ENCODE results near the gene ADARB1.

ADARB1 gene

GRCh38 chr21:45169001-45169400, 94.6 kb downstream of the ADARB1 start:
- POLR2A ChIA-PET: no interaction called here
- no peak for TF ChIP-seq CTCF (IDR thresholded peaks at IDR 0.05; ENCODE audit: control extremely low read depth, extremely low read depth, low read depth, missing control alignments)
- CTCF ChIA-PET: interaction anchor here (2.2 to 3.0 kb wide), 2 partner anchors 29 to 31 kb away, joined by 6 to 14 read pairs; no protein-coding TSS in a partner anchor
- no peak for DNase-seq (ENCODE audit: extremely low spot score)

GRCh38 chr21:45169682-45170081, 95.3 kb downstream of the ADARB1 start:
- ChIA-PET CTCF (interaction anchor here (2.2 to 3.0 kb wide), 2 partner anchors 30 to 32 kb away, joined by 6 to 14 read pairs; no protein-coding TSS in a partner anchor), POLR2A (no interaction called here)
- no peak for DNase-seq (ENCODE audit: extremely low spot score)
- no peak for TF ChIP-seq CTCF (IDR thresholded peaks at IDR 0.05; ENCODE audit: control extremely low read depth, extremely low read depth, low read depth, missing control alignments)

- ChIA-PET CTCF (no interaction called here), POLR2A (no interaction called here)
- DNase-seq (ENCODE audit: extremely low spot score): no peak
- no peak for TF ChIP-seq CTCF (IDR thresholded peaks at IDR 0.05; ENCODE audit: control extremely low read depth, extremely low read depth, low read depth, missing control alignments)
Observed at GRCh38 chr21:45170987-45171386, 96.6 kb downstream of the ADARB1 start.

GRCh38 chr21:45172420-45172819, 98.0 kb downstream of the ADARB1 start:
- TF ChIP-seq CTCF (IDR thresholded peaks at IDR 0.05; ENCODE audit: control extremely low read depth, extremely low read depth, low read depth, missing control alignments): no peak
- DNase-seq (ENCODE audit: extremely low spot score): no peak
- ChIA-PET CTCF (no interaction called here), POLR2A (no interaction called here)

GRCh38 chr21:45175326-45176095, 101.1 kb downstream of the ADARB1 start:
- POLR2A ChIA-PET: no interaction called here
- DNase-seq (ENCODE audit: extremely low spot score): no peak
- no peak for TF ChIP-seq CTCF (IDR thresholded peaks at IDR 0.05; ENCODE audit: control extremely low read depth, extremely low read depth, low read depth, missing control alignments)
- CTCF ChIA-PET: no interaction called here

- no peak for TF ChIP-seq CTCF (IDR thresholded peaks at IDR 0.05; ENCODE audit: control extremely low read depth, extremely low read depth, low read depth, missing control alignments)
- ChIA-PET POLR2A (no interaction called here), CTCF (no interaction called here)
- DNase-seq (ENCODE audit: extremely low spot score): no peak
Observed at GRCh38 chr21:45176141-45176540, 101.8 kb downstream of the ADARB1 start.

Measured in GM10248 (cell line).